HG02610 (cell line): ENCODE measurements around the gene PAX5.

Experiments used
- ATAC-seq: cut with Tn5 transposase; IDR thresholded peaks from one replicate; pipeline ENCODE4 v1.9.1; 2021; ENCODE audit warnings: mild to moderate bottlenecking, moderate library complexity; ENCODE audit not compliant: unreplicated experiment

Gene PAX5

DNA sequence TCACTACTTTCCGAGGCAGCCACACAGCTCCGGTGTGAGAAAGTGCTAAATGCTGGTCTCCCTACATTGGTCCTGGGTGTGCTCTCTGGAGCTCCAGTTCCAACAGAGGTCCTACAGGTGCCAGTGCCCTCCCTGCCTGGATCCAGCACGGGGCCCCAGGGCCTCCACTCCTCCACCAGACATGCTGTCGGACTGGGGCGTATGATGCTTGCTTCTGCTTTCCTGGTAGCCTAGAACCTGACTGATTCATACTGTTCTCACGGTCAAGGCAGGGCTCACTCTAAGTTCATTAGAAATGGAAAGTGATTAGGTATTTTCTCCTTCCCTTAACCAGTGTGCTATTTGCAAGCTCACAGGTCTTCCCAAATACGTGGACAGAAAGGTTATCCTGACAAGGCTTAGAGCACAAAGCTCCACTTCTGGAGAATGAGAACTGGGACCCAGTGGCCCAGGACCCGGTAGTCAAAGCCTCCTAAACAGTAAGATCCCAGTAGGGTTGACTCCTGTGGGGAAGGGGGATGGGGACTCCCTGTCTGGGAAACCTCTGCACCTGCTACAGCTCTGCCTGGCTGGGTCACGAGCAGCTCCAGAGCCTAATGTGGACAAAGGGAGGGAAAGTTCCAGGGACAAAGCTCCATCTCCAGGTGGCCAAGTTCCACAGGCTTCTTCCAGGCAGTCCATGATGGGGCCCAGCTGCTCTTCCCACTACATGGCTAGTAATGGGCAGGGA is 98.1 kb downstream of the PAX5 start:
- ATAC-seq: peak; percentile 55

DNA sequence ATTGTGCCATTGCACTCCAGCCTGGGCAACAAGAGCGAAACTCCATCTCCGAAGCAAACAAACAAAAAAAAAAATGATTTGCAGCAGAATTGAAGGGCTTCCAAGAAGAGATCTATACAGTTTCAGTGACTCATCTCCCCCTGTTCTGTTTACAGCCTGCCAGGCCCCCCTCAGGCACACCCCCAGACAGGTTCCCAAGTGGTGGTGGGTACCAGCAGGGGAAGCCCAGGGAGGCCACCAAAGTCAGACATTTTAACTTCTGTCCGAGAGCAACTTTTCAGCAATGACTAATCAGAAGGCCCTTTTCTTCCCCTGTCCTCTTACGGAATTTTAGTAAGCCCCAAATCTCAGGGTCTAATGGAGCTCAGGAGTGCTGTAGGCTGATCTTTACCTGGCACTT is 98.7 kb downstream of the PAX5 start:
- ATAC-seq: peak; percentile 32

DNA sequence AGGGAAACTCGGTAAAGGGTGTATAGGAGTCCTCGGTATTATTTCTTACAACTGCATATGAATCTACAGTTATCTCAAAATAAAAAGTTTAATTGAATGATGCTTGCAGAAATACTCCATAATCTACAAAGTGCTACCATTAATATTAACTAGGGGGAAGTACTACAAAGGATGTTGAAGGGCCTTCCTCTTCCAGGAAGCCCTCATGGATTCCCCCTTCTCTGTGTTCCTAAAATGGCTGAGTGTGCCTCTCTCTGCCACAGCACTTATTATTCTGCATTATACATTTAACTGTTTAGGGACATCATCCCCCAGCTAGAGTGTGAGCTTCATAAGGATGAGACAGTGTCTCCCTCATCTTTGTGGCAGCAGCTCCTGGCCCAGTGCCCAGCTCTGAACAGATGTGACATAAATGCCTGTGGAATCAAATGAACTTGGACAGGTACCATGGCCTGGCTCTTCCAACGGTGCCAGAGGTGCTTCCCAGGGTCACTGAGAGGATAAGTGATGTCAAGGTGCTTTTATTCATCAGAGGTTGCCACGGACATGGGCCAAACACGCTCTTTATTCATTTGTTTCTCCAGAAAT is 99.5 kb downstream of the PAX5 start:
- no peak for ATAC-seq

DNA sequence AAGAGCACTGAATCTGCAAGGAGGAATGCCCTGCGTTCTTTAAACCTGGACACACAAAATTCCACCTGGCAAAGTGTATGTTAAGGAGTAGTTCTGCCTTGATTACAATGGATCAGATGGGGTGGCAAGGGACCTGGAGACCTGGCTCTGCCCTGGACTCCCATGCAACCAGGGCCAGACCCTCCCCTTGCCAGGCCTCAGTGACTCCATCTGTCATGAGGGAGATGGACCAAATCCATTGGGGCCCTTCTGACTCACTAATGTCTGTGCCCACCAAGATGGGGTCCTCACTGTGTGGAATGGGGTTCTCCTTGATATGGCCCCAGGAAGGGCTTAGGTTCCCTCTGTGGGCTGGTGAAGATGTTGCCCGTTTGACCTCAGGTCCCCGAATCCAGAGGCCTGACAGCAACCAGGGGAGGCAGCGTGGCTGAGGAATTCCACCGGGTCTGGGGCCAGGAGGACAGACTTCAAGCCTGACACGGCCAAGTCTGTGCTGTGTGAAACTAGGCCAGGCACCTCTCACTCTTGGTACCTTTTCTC is 100.3 kb downstream of the PAX5 start:
- no peak for ATAC-seq

DNA sequence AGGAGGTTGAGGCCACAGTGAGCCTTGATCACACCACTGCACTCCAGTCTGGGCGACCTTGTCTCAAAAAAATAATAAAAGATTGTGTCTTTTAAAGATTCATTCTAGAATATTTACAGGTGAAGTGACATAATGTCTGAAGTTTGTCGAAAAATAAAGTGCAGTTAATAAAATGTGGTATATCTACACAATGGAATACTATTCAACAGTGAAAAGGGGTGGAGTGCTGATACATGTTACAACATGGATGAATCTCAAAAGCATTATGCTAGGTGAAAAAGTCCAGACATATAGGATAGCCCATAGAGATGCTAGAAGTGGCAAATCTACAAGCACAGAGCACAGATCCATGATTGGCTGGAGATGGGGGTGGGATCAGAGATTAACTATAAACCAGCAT is 101.9 kb downstream of the PAX5 start:
- no peak for ATAC-seq

DNA sequence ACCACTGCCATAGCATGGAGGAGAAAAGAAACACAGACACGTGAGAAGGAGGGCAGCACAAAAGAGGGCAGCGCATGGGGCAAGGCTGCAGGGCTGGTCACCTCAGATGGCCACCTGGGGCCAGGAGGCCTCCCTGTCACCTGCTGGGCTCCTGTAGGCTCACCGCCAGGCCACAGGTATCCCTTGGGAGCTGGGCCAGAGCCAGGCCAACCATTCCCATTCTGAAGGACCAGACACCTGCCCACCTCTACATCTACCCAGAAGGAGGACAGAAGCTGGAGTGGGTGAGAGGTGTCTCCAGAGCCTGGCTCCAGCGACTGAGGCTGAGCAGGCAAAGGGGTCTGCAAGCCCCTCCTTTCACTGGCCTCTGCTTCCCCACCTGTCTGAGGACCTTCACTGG is 103.1 kb downstream of the PAX5 start:
- no peak for ATAC-seq

DNA sequence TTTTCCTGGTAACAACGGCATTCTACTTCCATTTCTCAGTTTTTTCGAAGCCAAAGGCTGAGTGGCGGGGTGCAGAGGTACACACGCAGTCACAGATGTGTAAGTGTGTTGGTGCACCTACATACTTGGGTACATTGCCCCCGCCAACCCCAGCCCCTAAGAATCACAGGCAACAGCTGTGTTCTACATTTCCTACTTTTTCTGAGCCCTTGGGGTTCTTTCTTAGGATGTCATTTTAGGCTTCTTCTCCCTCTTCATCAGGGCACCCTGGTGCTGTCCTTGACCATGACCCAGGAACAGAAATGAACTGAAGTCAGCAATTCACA is 104.8 kb downstream of the PAX5 start:
- ATAC-seq: no peak

DNA sequence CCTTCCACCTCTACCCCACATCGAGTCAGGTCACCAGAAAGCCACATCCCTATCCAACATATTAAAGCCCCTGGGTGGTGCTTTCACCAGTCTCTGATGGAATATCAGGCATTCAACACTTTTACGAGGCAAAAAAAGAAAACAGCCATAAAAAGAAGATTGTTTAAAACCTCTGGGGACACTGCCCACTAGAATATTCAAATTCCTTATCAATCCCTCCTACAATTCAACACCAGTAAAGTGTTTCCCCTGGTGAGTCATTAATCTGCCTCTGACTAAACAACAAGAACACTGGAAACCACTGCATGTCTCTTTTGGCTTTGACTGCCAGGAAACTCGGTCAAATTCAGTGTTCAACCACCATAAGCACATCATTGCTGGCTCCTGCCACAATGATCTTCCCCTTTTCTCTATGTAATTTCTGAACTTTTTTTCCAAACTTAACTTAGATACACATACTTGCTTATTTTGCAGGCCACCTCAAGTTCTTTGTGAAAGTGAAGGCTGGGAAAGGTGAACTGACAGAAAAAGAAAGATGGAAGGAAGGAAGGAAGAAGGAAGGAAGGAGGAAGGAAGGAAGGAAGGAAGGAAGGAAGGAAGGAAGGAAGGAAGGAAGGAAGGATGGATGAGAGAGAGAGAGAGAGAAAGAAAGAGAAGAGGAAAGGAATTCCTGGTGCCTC is 105.3 kb downstream of the PAX5 start:
- peak; percentile 81 for ATAC-seq

DNA sequence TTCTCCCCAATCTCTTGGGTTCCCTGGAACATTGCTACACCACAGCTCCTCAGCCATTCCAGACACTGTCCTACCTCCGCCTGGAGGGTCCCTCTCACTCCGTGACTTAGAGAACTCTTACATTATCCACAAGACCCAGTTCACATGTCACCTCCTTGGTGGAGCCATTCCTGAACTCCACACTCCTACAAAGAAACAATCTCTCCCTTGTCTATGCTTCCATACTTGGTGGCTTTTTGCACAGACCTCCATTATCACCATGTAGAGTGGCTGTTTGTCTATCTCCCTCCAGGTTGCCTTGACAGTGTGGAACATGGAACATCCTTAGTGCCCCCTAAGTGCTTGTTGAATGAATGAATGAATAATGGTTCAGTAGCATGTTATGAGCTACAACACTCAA is 105.9 kb downstream of the PAX5 start:
- ATAC-seq: no peak

DNA sequence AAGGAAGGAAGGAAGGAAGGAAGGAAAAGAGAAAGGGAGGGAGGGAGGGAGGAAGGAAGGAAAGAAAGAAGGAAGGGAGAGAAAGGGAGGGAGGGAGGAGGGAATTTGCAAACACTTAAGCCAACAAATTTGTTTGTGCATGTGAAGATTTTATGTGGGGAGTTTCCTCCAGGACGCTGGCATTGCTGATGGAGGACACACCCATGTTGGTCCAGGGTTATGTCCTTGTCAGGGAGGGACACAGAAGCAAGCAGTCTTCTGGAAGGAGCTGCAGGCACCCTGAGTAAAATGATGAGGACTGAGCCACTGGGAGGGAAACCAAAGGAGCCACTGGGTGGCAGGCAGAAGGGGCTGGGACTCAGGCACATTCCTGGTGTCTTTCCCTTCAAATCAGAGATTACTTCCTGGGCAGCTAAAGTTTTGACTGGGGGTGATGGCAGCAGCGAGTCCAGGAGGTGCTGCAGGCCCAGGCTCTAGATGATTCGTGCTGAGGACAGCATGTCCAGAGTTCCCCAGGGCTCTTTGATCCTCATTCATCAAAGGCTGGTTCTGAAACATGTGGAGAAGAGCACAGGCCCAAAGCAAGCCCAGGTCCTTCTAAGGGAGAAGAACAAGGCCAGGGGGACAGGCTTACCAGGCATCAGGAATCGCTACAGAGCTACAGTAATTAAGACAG is 109.2 kb downstream of the PAX5 start:
- no peak for ATAC-seq

DNA sequence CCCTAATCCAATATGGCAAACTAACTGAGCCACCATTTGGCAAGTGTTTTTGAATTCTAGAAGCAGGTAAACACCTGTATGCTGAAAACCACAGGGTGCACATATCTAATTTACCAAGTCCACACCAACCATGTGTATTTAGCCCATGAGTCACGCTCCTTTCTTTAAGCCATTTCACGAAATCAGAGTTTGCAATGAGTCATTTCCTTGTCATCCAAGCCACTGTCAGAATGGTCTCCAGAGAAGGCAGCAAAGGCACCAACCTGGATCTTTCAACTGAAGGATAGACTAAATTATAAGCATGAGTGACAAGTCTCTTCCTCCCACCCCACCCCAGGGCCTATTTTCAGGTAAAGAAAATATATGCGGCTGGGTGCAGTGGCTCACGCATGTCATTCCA is 110.0 kb downstream of the PAX5 start:
- peak; percentile 58 for ATAC-seq

DNA sequence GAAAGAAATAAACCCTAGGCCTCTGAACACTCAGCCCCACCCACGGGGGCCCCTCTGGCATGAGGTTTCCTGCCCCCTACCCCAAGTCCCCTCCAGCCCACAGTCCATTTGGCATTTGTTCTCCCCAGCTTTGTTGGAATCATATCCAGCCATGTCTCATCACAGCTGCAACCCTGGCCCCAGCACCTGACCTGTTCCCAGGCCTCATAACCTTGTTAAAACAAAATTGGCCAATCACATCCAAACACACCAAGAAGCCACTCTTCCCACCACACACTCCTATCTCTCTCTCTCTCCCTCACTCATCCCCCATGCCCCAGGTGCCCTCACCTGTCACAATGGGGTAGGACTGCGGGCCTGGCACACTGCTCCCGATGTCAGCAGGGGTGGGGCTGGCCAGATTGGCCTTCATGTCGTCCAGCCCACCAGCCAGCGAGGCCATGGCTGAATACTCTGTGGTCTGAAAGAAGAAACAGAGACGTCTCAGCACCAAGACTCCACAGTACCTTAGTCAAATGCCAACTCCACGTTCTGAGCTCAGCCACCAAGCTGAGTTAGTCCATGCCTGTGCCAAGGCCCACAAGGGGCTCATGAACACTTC is 110.9 kb downstream of the PAX5 start:
- no peak for ATAC-seq

DNA sequence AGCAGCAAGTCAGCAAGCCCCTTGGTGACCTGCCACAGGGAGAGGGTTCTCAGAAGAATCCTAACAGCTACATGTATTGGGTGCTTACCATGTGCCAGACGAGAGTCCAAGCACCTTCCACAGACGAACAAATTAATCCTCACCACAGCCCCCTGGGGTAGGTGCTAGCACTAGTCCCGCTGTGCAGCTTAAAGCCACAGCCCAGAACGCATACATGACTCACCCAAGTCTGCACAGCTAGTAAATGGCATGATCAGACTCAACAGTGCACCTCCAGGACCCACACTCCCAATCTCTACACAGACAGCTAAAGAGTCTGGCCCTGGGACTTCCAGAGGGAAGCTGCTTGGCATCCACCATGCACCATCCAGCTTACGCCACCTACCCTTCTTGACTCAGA is 111.5 kb downstream of the PAX5 start:
- ATAC-seq: no peak

DNA sequence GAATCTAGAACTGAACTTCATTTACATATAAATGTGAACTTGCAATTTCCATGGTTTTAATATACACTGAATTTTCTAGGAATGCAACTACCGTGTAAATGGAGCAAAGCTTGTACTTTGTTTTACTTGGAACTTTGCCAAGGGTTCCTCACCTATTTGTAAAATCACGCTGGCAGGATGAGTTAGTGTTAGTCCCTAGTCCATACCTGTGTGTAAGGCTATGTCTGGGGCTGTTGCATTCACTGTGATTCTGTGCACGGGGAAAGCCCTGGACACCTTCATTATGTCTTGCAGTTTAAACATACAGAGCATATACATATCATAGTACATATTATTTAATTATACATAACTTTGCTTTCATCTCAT is 119.9 kb downstream of the PAX5 start:
- ATAC-seq: no peak

DNA sequence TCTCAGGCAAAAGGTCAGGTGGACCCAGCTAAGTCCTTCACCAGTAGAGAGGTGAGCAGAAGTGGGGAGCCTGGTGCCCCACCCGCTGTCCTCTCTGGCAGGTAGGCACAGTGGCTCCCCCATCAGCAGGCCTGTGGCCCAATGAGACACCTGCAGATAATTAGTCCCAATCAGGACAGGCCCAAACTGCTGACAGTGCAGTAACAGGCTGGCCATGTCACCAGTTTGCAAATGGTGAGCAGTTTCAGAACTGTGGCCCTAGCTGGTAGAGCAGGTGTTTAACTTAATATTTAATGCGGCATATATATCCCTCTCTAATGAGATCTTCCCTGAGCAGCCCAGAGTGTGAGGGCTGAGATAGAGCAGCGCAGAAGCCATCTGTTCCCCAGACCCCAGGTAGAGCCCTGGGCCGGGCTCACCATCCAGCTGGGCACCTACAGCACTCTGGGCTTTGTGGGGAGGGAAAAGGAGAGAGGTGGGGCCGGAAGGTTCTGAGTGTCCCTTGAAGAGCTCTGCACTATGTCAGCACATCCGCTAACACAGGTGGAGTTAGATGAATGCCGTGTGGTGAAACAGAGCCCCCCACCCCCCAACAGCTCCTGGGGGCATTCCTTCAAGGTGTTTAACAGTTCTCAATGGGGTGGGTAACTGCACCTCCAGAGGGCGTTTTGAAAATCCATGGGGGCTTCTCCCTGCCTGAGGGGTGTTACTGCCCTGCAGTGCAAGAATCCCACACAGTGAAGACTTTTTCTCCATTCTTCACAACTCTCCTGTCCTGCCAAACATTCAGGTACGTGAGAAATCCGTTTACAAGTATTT is 120.5 kb downstream of the PAX5 start:
- no peak for ATAC-seq

DNA sequence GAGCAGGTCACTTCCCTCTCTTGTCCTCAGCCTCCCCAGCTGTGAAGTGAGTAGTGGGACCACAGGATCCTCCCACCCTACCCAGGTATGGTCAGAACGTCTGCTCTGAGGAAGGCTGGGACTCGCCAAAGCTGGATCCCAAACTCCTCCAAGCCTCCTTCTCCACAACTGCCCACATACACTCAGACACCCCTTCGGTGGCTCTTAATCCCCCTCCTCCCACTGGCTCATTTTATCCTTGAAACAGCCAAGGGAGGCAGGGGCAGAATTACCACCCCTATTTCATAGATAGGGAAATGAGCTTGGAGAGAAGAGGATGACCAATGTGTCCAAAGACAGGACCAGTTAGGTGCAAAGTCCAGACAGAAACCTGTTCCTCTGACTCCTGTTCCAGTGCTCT is 121.4 kb downstream of the PAX5 start:
- no peak for ATAC-seq

DNA sequence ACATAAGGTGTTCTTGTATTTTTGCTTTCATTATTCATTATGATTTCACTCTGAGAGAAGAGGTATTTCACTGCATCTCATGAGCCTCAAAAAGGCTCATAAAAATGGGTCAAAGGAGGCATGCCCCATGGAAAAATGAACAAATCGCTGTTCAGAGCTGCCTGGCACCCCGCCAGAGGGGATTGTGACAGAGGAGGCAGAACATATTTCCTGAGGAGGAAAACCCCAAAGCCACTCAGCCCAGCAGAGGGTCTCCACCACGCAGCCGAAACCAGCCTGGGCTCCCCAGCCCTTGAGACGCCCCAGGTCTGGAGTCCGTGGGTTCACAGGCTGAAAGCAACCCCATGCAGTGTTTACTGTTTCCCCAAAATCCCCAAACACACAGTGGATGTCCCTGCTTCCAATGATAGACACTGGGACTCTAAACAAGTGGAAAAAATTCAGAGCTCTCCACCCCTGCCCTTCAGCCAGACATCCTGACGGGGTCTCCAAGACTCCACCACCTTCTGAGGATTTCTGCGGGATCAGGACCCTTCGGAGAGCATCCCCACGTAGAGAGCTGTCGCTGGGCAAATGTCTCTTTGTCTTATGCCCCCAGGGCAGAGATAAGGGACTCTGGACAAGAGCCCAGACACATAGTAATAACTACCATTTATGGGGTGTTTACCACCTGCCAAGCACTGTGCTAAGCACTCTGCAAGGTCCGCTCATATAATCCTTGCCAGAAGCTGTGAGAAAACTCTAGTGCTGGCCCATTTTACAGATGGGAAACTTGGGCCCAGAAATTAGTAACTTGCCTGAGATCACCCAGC is 122.3 kb downstream of the PAX5 start:
- ATAC-seq: no peak

DNA sequence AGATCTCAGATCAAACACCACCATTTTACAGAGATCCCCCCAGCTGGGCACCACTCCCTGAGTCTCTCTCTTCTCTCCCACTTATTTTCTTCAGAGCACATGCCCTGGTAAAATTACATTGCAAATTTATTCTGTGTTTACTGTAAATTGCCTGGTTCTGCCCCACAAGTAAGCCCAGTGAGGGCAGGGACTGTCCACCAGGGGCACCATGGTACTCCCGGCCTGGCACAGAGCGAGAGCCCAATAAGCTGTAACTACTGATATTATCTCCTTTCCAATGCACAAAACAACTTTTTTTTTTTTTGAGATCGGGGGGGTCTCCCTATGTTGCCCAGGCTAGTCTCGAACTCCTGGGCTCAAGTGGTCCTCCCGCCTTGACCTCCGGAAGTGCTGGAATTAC is 123.0 kb downstream of the PAX5 start:
- no peak for ATAC-seq

DNA sequence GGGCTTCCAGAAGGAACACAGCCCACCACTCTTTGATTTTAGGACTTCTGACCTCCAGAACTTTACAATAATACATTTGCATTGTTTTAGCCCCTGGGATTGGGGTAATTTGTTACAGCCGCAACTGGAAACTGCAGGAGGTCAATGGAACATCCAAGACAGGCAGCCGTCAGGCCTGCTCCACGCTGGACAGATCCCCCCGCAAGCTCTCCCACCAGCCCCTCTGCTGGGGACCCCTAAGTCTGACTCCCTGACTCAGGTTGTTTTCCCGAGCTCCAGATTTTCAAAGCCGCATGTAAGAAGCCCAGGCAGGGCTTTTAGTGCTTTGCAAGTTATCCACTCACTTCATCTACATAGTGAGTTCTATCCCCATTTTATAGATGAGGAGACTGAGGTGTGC is 127.6 kb downstream of the PAX5 start:
- no peak for ATAC-seq
